Frontal cortex (tissue), 4 donors: ENCODE data around the gene SYTL3. TPM values are rescaled to one million over a fixed set of nuclear protein-coding genes. Genes with fewer than 3 reads are reported as not detected.

Experiments used
- DNase-seq, 2 donors: peaks; one replicate each; pipeline ENCODE4 v3.0.0; 2012; ENCODE audit warnings: low spot score in 2 of 2
- FAIRE-seq: peaks from 2 replicates; lab custom pipeline; 2012; peaks lifted over from hg19 to GRCh38; lab: Jason Lieb, UNC
- total RNA-seq: library from RNA; depleted of rRNA; stranded (reverse); fragments of >200 nt; gene quantifications from one replicate; pipeline ENCODE4 v1.2.3, GENCODE V29; 2014
- donor health status: control.
- donor health status: control.
- donor health status: control.

Gene SYTL3
- total RNA-seq, 1 donor from 2014 or later = 2.0 TPM

DNA sequence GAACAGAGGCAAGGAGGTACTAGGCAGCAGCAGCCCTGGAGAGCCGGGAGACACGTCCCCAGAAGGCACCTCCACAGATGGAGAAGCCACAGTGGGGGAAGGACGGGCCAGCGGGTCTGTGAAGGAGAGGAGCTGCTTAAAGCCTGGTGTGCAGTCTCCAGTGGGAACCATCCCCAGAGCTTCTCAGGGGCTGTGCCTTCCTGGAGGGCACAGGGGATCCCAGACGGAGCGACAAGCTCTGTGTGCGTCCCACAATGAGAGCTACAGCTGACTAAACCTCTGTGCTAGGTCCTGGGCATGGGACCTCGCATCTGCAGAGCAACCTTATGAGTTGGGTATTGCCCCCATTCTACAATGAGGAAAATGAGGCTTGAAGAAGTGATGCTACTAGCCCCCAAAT is 118.6 kb downstream of the SYTL3 start:
- FAIRE-seq = no peak
- no peak for DNase-seq

DNA sequence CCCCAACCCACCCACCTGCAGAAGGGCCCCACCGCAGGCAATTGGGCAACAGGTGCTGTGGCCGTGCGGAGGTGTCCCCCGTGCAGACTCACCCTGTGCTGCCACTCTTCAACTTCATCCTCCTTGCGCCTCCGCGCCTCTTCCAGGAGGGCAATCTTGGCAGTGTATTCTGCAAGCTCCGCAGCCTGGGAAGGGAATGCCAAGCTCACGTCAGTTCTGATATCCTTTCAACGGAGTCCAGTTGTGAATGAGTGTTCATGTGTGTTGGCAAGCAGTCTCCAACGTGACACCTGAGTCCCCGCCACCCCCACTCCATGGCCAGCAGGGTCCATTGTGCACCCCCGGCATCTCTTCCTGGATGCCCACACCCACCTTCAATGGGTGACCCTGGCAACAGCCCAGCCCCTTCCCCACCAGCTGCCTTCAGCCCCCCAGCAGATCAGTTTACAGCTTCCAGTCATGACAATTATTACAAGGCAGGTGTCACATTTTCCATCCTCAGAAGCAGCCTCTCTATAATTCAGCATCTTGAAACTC is 119.4 kb downstream of the SYTL3 start:
- DNase-seq (no peak), FAIRE-seq (no peak)

DNA sequence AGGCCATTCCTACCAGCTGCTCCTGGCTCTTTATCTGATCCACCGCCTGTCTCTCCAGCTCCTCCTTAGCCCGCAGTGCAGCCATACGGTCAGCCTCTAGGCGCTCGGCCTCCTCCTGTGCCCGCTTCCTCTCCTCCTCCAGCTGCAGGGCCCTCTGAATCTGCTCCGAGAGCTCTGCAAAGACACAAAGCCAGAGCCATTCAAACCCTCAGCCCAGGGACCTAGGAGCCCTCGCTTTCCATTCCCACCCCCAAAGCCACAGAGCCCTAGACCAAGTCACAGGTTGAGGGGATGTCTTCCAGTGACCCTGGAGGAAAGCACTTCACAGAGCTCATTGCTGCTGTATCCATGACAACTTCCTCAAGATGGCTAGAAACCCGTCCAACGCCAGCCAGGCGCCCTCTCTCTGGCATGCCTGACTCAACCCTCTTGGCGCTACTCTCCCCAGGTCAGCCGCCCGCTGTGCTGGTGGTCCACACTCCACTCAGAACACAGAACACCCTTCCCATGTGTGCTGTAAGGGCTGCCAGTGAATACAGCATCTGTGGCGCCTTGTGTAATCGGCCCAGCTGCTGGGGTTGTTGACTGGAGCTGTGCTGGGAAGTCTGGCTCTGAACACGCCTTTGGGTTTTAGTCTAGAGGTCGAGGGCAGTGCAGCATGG is 120.0 kb downstream of the SYTL3 start:
- FAIRE-seq = no peak
- DNase-seq = no peak

DNA sequence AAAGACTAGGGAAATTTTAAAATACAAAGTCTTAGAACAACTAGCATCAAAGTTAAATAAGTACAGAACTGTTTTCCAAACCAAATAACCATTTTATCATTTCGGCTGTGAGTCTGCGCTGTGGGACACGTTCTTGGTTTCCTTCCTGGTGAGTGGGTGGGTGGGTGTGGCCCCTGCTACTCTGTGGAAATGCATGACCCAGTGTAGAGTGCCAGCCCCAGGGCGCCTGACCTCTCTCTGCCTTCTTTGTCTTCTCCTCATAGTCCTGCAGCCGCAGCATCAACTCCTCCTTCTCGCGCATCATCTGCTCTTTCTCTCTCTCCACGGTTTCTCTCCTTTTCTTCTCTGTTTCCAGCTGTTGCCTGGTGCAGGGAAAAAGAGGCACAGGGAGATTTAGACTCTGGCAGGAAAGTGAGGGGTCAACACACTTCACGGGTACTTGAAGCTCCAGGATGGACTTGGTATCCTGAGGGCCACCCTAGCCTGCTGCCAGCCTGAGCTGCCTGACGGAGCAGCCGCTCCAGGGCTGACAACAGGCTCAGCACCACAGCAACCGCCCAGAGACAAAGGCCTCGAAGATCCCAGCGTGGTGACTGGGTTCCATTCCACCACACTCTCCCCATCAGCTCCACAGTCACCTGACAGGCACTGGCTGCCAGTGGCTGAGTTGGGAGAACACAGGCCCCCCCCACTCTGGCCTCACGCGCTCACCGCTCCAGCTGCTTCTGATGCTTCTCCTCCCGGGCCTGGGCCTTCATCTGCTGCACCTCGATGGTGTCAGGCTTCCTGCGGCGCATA is 120.9 kb downstream of the SYTL3 start:
- DNase-seq = no peak
- no peak for FAIRE-seq

DNA sequence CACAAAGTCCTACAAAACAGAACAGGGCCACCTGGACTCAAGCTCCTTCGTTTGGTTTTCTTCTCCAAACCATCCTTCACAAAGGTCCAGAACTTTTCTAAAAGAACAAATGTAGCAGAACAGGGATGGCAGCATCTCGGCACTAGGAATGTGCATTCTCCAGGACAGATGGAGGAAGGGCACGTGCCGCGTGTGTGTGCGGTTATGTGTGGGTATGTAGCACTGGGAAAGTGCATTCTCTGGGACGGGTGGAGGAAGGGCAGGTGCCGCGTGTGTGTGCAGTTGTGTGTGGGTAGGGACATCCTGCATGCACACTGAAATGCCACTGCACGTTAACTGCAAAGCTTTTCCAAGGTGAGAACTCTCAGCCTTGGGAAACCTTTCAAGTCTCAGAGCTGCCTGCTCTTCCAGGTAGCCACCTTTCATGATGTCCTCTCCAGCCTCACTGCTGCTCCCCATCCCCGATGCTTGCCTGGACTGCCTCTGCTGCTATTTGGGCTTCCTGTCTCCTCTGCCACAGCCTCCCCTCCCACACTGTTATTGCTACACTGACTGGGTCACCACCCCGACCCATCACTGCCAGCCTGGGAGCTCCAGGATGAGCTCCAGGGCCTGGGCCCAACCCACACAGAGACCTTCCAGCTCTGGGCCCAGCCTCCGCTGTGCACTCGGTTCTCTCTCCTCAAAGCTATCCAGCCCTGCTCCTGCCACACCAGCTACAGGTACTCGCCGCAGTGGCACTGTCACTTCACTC is 121.7 kb downstream of the SYTL3 start:
- no peak for DNase-seq

DNA sequence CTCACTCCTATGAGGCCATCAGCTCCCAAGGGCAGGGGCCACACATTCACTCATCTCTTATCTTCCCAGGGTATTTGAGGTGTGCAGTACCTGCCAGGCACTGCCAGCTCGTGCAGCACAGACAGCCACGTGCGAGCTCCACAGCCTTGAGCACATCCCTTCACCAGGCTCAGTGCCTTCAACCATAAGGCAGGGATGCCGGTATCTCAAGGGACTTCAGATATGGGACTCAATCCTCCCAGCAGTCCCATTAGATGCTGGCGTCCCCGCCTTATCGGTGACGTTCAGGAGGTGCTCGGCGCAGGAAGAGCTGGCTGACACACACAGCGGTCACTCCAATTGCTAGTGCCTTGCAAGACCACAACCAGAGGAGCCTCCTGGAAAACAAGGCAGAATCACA is 122.3 kb downstream of the SYTL3 start:
- no peak for DNase-seq
- FAIRE-seq = no peak

More for the DNA sequence above, 121.7 kb downstream of the SYTL3 start:
- no peak for FAIRE-seq

DNA sequence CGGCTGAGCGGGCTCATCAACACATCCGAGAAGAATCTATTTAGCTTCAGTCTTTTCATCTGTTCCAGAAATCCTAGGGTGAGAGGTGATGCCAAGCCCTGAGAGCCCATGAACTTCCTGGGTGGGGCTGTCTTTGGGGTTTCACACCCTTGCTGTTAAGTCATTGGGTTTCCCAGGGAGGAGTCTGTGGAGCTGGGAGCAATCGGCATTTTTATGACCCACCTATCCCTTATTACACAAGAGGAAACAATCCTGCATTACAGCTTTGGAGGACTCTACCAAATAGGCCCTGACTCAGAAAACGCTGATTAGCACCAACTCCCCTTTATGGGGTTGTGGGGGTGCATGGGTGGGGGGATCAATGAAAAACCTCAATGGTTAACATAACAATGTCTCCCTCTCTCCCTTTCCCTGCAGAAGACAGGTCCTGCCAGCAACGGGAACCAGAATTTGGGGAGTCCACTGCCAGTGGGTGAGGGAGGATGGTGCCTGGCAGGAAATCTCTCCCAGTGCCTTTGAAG is 123.1 kb downstream of the SYTL3 start:
- FAIRE-seq = no peak
- DNase-seq = no peak

DNA sequence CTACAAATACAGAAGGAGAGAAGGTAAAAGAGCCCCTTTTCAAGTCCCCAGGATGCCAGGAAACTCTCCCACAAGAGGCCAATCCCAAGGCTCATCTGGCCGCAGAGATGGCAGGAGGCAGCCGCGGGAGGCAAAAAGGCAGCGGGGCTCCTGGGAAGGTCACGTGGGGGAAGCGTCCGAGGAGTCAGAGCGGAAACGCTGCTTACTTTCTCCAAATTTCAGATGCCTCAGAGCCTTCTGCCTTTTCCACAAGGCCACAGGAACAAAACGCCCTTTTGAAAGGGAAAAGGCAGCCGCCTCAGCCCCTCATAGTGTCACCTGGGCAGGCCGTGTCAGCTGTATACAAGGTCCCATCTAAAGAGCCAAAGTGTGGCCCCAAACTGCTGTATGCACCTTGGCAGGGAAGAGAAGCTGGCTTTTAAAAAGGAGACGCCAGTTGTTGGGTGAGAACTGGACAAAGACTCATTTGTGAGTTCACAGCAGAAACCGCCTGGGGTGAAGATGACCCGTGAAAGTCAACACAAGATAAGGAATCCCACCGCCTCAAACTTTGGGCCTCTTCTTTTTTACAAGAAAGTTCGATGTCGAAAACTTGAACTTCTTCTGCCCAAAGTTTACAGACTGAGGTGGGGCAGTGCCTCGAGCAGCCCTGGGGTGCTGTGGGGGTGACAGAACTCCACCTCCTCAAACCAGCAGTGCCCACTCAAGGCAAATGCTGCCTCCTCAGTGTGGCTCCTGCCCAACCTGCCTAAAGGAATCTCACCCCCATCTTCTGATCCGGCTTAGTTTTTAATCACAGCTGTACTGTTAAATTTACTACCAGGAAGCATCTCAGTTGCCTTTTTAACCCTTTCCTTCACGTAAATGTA is 124.0 kb downstream of the SYTL3 start:
- no peak for DNase-seq
- FAIRE-seq = no peak

DNA sequence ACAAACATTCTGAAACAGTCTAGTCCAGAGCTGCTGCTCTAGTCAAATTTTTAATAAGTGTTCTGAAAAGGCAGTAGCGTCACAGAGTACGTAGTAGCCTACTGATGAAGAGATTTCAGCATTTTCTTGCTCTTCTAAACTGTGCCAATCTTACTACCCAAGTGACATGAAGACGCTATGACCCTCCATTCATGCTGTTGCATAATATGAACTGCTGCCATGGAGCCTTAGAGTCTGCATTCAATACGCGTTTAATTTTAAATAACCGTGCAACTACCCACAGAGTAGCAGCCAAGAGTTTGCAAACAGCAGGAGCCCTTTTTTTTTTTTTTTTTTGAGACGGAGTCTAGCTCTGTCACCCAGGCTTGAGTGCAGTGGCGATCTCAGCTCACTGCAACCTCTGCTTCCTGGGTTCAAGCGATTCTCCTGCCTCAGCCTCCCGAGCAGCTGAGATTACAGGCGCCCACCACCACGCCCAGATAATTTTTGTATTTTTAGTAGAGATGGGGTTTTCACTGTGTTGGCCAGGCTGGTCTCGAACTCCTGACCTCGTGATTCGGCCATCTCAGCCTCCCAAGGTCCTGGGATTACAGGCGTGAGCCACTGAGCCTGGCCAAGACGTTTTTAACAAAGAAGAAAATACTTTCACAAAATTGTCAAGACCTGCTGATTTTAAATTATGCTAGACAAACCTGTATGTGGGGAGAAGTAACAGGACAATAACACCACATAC is 125.0 kb downstream of the SYTL3 start:
- DNase-seq = no peak
- no peak for FAIRE-seq

DNA sequence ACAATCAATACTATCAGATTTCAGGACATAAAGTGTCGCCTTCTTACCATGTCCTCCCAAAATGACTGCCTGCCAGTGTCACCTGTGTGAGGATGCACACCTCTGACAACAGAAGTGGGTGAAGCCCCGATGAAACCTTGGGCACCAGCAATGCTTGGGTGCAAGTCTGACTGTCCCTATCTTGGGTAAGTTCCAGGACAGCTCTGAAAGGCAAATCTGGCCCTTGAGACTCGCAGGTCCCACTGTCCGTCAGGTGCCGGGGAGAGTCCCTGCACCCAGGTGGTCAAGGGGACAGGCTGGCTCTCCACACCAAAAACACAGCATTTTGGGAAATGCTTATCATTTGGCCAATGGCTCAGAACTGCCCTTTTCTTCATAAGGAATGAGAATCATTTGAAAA is 126.0 kb downstream of the SYTL3 start:
- FAIRE-seq (no peak), DNase-seq (no peak)

DNA sequence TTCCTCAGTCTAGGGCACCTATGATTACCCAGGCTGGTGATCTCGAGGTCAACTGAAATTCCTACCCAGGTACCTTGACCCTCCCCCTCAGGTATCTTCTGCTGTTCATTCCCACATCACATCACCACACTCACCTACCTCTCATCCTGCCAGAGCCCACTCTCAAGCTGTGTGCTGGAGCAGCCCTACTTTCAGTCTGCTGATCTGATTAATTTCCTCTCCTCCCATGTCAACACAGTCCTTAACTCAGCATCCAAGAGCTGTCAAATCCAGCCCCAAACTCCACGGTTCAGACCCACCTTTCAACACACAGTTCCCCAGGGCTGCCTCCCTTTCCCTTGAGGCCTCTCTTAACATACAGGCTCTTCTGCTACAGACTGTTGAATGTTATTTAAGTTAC is 126.9 kb downstream of the SYTL3 start:
- FAIRE-seq = no peak
- DNase-seq = no peak

DNA sequence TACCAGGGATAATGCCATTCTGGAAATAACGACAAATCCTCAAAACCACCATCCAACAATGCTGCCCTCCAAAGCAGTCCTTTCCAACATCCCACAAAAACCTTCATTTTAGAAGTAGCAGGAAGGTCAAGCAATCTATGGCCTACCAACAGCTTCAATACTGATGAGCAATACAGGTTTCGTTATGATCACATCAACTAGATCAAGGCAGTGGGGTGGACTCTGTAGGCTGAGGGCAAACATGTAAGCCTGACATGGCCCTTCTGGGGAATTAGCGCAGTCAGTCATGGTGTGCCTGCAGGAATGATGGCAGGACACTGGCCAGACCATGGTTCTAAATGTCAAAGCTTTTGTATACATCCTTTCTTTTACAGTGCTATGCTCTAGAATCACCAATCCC is 127.7 kb downstream of the SYTL3 start:
- DNase-seq (no peak), FAIRE-seq (no peak)

DNA sequence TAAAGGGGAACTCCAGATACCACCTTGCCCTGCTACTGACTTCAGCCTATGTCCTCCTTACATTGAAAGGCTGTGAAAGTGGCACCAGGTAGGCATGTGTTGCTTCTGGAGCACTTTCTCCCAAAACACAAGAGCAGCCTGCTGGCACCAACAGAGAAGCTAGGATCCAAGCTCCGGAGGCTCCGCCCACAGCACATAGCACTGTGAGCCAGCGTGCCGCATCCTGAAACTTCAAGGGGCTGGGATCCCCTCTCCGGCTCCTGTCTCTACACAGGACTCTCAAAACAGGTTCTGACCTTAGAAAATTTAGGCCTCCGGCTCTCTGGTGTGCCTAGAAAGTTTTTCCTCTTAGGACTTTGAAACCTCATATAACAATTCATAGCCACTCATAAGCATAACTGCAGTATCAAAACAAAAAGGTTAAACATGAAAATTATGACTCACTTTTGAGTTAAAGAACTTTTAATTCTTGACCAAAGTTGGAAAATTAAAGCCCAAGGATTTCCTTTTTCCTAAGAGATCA is 128.2 kb downstream of the SYTL3 start:
- FAIRE-seq = no peak
- no peak for DNase-seq

DNA sequence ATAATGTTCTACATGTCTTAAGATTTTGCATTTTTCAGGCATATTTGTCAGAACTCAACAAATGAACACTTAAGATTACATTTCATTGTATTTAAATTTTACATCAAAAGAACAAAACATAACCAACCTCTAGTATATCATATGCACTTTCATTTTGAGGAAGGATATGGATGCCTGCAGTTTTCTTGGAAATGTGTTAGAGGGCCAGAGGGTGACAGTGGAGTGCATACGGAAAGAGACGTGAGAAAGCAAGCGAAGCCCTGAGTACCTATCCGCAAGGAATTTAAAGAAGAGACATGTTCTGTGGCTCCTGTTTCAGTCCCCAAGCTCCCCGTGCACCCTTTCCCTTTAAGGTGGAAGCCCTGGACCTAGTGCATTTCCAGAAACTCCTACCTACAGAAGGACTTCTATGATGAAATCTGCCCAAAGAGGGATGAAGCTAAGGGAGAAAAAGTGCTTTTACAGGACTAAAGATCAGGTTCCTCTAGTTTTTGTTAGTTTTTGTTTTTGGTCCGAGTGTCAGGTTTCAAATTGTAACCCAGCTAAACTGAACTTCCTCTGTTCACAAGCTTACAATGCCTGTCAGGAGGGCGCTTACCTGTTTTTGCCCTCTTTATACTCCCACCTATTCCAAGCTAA is 130.5 kb downstream of the SYTL3 start:
- DNase-seq (no peak), FAIRE-seq (no peak)

DNA sequence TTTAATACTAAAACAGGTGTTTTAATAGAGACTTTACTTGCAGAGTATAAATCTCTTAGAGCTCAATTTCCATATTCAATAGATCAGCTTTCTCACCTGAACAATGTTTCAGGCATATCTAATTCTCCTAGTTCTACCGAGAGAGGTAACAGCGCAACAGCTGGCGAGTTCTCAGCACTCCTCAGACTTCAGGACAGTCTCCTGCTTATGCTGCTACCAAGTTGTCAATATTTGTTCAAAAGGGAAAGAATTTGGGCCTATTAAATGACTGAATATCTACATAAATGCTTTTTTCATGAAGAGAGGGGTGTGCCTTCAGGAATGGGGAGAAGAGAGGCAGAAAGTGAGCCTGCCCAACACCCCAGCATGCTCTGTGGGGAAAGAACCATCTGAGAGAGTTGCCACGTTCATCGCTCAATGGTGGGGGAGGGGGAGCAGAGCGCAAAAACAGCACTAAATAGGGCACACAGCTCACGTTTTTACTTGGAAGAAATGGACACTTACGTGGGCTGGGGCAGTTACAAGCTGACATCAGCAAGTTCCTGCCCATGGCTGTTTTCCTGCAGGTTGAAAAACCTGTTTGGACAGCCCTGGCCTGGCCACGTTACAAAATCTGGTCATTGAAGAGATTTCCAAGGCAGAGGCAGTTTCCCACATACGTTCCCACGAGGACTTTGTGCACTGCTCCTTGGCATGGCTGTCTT is 131.3 kb downstream of the SYTL3 start:
- DNase-seq (no peak), FAIRE-seq (no peak)

DNA sequence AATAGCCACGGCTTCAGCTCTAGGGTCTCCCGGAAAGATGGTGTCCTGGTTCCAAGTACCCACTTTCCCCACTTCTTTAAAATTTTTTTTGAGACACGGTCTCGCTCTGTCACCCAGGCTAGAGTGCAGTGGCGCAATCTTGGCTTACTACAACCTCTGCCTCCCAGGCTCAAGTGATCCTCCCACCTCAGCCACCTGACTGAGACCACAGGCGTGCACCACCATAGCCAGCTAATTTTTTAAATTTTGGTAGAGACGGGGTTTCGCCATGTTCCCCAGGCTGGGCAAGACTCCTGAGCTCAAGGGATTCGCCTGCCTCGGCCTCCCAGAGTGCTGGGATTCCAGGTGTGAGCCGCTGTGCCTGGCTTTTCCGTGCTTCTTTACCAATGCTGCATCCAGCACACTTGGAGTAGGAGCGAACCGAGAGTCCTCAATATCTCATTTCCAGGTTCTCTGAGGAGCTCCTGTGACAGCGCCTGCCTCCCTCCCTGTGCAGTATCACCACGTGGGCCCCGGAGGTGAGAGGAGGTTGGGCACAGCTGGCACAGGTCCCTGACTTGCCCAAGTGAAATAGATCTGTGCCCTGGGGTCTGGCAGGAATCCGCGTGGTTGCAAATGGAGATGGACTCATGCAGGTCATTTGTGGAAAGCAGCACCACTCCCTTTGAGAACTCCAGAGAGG is 132.0 kb downstream of the SYTL3 start:
- no peak for FAIRE-seq
- no peak for DNase-seq
